CD4-positive, alpha-beta T cell treated with Interleukin-17A for 4 hours (primary cell): ENCODE data around the gene ACER3.
A peak's percentile ranks its signal among the peaks of the same experiment; 100 is the strongest.
"Not testable (repeated sequence)": the region's sequence is repeated elsewhere in the genome, so short reads cannot be mapped to it uniquely, and the experiment has no call there.

ENCODE experiments used
- DNase-seq: peaks from one replicate; pipeline ENCODE4 v3.0.0-alpha.2; 2020; ENCODE audit warnings: mixed read lengths

Gene ACER3

GRCh38 chr11:77009533-77010160 lies 148.9 kb downstream of the ACER3 start:
- no peak for DNase-seq

- DNase-seq = no peak
Observed at GRCh38 chr11:77014669-77015068, 154.0 kb downstream of the ACER3 start.

- not testable (repeated sequence) for DNase-seq
Observed at GRCh38 chr11:77018396-77018924, 157.7 kb downstream of the ACER3 start.

GRCh38 chr11:77019976-77020595 lies 159.4 kb downstream of the ACER3 start:
- no peak for DNase-seq

GRCh38 chr11:77020734-77021133 lies 160.0 kb downstream of the ACER3 start:
- DNase-seq = no peak

- DNase-seq = no peak
Observed at GRCh38 chr11:77024745-77025144, 164.0 kb downstream of the ACER3 start.

GRCh38 chr11:77026221-77026620 lies 165.5 kb downstream of the ACER3 start:
- no peak for DNase-seq

- DNase-seq = no peak
Observed at GRCh38 chr11:77026743-77027142, 166.0 kb downstream of the ACER3 start.

GRCh38 chr11:77027275-77027674 lies 166.6 kb downstream of the ACER3 start:
- no peak for DNase-seq

- no peak for DNase-seq
Observed at GRCh38 chr11:77029829-77030228, 169.1 kb downstream of the ACER3 start.

- DNase-seq = no peak
Observed at GRCh38 chr11:77030834-77031414, 170.2 kb downstream of the ACER3 start.

- no peak for DNase-seq
Observed at GRCh38 chr11:77031599-77031998, 170.9 kb downstream of the ACER3 start.

GRCh38 chr11:77035039-77035438 lies 174.3 kb downstream of the ACER3 start:
- DNase-seq = no peak

- DNase-seq = no peak
Observed at GRCh38 chr11:77035580-77035979, 174.9 kb downstream of the ACER3 start.

GRCh38 chr11:77036398-77036797 lies 175.7 kb downstream of the ACER3 start:
- DNase-seq = no peak

- DNase-seq = no peak
Observed at GRCh38 chr11:77037057-77037456, 176.3 kb downstream of the ACER3 start.

- no peak for DNase-seq
Observed at GRCh38 chr11:77038029-77038824, 177.5 kb downstream of the ACER3 start.

- DNase-seq = no peak
Observed at GRCh38 chr11:77038825-77039326, 178.2 kb downstream of the ACER3 start.

- peak; percentile 23 for DNase-seq
Observed at GRCh38 chr11:77039491-77040400, 179.0 kb downstream of the ACER3 start.

- no peak for DNase-seq
Observed at GRCh38 chr11:77040401-77040777, 179.7 kb downstream of the ACER3 start.

GRCh38 chr11:77040889-77041288 lies 180.2 kb downstream of the ACER3 start:
- DNase-seq = no peak

- DNase-seq = no peak
Observed at GRCh38 chr11:77042111-77042726, 181.5 kb downstream of the ACER3 start.
